Esophagus squamous epithelium (tissue), 4 donors: Measurements from ENCODE around the gene AUTS2.

Experiments used
- CTCF ChIP-seq, 6 experiments: fragments of 450-650 bp in 4 of 6; fragments of 200-600 bp in 2 of 6; sonication (generic) in 2 of 6; IDR thresholded peaks; one replicate each; pipeline ENCODE4 v1.5.1; 2016 to 2019; ENCODE audit warnings: antibody characterized with exemption in 6 of 6, mild to moderate bottlenecking in 4 of 6, moderate library complexity in 4 of 6
- POLR2A ChIP-seq, 4 donors: fragments of 450-650 bp; IDR thresholded peaks; one replicate each; pipeline ENCODE4 v1.6.1; 2017; ENCODE audit warnings: antibody characterized with exemption in 4 of 4, mild to moderate bottlenecking in 4 of 4, moderate library complexity in 3 of 4

DNA sequence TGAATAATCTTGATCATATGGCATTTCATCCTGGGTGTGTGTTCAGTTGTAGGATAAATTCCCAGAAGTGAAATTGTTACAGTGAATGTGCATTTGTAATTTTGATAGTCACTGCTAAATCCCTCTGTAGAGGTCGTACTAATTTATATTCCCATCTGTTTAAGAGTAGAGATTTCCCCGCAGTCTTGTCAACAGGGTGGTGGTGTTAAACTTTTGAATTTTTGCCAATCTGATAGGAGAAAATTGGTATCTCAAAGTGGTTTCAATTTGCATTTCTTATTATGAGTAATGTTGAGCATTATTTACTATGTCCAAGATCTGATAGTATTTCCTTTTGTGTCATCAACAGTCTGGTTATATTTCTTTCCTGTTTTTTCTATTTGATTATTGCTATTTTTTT, 101.7 kb downstream of the AUTS2 start:
- no peak for TF ChIP-seq CTCF (IDR thresholded peaks at IDR 0.05)
- TF ChIP-seq POLR2A (IDR thresholded peaks at IDR 0.05) = no peak
